LHCN-M2 (cell line): ENCODE measurements around the gene DHCR24. TPM values are rescaled to one million over a fixed set of nuclear protein-coding genes. Genes with fewer than 3 reads are reported as not detected.

Experiments
- DNase-seq: peaks from one replicate; pipeline ENCODE4 v3.0.0-alpha.2; 2012; ENCODE audit warnings: low read depth
- total RNA-seq: library from RNA; depleted of rRNA; stranded (reverse); fragments of >200 nt; gene quantifications from 2 replicates; pipeline ENCODE4 v1.2.3, GENCODE V29; 2014

DHCR24 gene
- total RNA-seq, 1 experiment from 2014 or later, result 45.1 TPM

DNA sequence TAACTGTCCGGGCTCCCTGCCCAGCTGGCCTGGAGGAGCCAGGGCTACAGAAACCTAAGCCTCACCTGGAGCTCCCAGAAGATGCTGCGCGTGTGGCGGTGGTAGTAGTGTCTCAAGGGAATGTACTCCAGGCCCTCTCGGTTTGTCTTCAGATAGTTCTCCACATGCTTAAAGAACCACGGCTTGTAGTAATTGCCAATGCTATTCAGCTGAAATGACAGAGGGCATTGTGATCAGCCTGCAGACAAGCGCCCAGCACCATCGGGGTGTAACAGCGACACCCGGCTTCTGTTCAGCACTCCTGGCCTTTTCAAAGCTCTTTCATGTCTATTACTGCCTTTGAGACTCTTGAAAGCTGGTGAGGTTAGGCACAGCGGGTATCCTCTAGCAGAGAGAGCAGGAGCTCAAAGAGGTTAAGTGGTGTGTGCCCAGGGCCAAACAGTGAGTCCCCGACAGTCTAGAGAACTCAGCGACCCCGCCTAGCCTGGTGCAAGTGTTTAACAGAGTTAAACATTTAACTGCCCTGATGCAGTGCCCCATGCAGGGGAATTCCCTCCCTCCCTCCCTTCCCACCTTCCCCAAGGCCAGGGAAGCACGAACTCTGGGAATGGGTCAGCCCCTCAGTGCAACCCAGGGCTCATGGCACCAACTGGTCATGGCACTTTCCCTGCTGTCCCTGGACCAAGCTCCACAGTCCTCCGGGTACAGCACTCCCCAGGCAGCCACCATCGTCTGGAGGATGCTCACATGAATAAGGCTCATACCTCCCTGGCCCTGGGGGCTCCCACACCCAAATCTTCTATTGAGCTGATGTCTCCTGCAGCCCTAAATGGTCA lies 21.5 kb downstream of the DHCR24 start:
- no peak for DNase-seq

- no peak for DNase-seq
These were observed 22.4 kb downstream of the DHCR24 start for GRCh38 chr1:54864460-54865208.

DNA sequence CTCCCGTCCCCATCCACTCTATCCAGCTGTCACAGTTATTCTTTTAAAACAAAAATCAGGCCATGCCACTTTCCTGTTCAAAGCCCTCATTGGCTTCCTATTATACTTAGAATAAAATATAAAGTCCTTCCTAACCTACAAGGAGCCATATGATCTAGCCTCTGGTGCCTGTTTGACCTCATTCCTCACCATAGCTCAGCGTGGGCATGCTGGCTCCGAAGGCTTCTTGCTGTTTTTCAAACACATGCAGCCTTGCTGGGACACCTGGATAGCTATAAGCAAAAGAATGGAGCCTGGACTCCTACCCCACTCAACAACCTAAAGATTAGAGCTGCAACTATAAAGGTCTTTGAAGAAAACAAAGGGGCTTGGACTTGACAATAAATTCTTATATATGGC lies 23.7 kb downstream of the DHCR24 start:
- no peak for DNase-seq

DNA sequence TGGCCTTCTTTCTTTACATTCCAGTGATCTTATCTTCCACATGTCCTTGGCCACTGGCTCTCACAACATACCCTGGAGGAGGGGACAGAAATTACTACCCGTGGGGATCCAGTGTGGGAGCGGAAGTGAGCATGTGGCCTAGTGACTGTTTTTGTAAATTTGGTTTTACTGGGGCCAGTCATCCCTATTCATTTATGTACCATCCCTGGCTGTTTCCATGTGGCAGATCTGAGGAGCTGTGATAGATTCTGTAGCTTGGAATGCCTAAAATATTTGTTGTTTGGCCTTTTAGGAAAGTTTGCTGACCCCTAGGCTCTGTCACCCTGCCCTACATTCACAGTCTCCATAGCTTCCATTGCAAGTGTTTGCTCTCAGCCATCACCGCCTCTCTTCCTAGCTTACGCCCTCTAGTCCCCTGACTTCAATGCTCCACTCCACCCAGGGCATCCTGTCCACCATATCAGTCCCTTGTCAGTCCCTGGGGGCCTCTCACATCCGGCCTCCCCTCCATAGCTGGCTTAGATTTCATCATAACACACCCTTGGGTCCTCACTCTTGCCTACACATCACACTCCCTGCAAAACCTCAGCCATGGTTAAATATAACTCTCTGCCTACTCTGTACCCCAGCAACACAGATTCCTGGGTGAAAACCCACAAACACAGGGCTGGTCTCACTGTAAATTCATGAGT lies 25.8 kb downstream of the DHCR24 start:
- DNase-seq, result peak; percentile 50

DNA sequence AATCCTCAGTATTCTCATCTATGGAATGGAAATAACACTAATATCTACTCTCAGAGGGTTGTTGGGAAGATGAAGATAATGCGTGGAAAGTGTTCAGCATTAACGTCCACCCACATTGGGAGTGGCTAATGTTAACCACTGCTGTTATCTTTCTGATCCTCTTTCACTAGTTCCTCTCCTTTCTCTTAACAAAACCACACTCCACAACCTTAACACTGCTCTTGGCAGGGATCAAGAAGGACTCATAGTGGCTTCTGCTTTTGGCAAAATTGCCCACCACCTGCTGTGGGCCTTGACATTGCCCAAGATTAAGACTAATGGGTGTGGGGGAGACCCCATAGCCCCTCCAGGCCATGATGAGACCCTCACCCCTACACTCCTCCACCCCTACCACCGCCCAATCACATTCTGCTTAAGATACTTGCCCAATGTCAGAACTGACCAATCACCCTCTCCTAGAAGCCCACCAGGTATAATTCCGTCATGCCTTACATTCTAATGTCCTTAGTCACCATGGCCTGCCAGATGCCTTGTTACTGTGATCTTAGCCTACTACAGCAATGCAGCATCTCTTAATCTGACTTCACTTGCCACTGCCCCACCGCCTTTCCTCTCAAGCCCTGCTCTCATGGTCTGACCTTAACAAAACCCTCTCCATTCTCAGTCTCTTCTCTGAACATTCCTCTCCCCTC lies 27.1 kb downstream of the DHCR24 start:
- DNase-seq, result no peak

GRCh38 chr1:54857746-54858561 lies 29.0 kb downstream of the DHCR24 start:
- DNase-seq, result peak; percentile 82

DNA sequence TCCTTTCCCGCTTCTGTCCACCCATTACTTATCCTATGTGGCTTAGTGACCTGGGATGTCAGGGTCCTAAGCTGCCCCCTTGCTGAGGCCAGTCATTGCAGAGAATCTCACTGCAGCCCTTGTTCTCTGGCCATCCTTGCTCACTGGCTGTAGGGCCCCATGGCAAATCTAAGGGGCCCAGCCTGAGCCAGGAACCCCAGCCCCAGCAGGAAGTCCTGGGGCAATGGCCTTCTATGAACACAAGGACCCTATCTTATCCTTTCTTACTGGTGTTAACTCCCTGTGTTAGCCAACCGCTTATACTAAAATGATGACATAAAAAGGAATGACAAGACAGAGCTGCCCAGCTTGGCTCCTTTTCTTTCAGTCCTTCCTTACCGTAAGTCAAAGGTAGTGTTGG lies 29.9 kb downstream of the DHCR24 start:
- DNase-seq, result no peak

DNA sequence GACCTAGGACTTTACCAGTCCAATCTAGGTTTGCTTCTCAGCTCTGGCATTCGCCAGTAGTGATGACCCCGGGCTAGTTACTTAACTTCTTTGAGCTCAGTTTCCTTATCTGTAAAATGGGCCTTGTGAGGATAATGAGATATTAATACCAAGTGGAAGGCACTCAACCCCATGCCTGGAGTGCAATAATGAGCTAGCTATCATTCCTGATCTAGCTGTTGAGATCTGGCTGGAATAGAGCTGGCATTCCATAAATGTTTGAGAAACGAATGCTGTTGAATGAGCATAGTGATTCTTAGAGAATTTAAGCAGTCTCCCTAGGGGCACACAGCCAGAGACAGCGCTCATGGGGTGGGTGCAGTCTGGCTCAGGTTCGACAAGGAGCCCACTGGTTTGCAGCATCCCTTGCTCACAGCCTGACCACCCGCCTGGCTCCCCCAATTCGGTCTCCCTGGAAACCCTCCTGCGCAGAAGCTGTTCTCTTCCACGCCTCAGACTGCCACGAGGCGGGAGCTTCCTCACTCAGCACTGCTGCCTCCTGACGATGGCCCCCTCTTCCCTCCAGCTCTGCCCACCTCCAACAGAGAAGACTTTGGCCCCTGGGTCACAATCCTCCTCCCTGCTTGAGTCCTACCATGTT lies 32.5 kb downstream of the DHCR24 start:
- DNase-seq, result no peak

GRCh38 chr1:54853793-54854370 lies 33.1 kb downstream of the DHCR24 start:
- no peak for DNase-seq

GRCh38 chr1:54853096-54853792 lies 33.8 kb downstream of the DHCR24 start:
- DNase-seq, result no peak

- DNase-seq, result no peak
These were observed 35.0 kb downstream of the DHCR24 start for GRCh38 chr1:54851936-54852524.

DNA sequence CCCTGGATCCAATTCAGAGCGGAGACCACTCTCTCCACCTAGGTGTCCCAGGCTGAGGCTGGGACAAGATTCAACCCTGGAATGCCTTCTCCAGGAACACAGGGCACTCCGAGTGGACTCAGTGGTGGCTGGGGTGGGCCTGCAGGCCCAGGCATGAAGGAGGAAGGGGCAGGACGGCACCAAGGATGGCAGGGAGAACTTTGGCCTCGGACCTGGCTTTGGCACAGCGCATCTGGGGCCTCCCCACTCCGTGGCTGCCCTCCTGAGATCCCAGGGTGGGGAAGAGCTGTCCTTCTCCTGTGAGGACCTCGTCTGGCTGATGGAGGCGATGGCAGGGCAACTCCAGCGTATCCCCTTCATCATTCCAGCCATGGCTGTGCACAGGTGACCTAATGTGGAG lies 35.6 kb downstream of the DHCR24 start:
- no peak for DNase-seq

DNA sequence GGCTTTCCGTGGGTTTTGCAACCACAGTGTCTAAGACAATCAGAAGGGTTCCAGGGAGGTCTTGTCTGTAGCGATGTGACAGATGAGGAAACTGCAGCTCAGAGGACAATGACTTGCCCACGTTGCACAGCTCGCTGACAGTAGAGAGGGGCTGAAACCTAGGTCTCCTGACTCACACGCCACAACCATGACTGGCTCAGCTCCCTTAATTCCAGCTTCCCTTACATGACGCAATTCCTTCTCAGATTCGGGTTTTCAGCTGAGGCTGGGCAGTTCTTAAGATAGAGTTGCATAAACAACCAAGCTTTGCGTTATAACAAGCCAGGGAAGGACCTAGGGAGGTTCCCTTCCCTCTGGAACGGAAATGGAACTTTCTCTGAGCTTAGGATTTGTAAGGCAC lies 36.3 kb downstream of the DHCR24 start:
- DNase-seq, result peak; percentile 92

DNA sequence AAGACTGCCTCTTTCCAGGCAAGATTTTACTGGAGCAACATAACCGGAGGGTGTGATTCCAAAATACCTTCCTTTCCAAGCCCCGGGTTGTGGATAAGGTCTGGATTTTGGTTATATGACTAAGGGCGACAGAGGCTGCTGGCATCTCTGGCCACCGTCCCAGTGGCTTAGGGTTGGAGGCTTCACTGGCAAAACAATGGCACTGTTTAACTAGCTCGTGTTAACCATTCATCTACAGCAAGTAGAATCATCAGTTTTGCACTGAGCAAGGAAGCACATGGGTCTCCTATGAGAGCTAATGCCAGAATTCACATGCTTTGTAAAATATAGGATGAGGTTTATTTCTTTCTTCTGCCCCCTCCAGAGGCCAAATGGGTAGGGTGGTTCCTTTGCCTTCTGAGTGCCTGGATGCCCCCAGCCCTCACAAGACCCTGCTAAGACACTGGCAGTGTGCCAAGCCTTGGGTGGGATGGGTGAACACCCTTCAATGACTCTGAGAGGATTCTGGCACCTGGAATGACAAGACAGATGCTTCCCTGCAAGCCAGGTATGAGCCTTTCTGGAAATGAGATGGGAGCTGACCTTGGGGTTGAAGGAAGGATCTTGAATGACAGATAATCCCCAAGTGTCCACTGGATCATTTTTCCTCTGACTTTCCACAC lies 36.8 kb downstream of the DHCR24 start:
- DNase-seq, result peak; percentile 53

DNA sequence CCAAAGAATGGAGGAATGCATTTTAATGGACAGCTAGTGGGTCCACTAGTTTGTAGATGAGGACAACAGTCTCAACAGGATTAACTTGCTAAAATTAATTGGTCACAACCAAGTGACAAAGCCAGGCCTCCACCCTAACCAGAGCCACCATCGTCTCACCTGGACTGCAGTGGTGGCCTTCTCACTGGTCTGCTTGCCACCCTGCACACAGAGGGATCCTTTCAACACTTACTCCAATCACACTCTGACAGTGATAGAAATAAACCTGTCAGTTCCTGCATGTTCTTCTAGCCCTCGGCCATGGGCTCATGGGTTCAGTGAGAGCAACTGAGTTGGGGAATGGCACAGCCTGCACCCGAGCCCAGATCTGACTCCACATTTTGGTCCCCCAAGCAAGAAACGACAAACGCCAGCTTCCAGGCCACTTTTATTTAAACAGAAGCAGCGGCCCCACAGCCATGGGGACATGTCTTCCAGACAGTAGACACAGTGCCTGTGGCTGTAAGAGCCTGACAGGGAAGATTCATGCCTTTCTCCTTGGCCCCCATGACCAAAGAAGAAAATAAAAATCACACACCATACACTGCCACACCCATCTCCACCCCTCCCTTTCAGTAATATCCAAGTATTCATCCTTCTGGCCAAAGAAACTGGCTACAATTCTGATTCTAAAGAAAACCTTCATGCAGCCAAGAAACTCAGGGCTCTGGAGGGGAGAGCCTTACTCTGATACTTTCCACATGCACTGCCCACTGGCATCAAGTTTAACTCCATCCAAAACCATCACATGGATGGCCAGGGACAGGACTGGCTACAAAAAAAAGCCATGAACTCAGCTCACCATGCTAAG lies 37.6 kb downstream of the DHCR24 start:
- DNase-seq, result no peak

DNA sequence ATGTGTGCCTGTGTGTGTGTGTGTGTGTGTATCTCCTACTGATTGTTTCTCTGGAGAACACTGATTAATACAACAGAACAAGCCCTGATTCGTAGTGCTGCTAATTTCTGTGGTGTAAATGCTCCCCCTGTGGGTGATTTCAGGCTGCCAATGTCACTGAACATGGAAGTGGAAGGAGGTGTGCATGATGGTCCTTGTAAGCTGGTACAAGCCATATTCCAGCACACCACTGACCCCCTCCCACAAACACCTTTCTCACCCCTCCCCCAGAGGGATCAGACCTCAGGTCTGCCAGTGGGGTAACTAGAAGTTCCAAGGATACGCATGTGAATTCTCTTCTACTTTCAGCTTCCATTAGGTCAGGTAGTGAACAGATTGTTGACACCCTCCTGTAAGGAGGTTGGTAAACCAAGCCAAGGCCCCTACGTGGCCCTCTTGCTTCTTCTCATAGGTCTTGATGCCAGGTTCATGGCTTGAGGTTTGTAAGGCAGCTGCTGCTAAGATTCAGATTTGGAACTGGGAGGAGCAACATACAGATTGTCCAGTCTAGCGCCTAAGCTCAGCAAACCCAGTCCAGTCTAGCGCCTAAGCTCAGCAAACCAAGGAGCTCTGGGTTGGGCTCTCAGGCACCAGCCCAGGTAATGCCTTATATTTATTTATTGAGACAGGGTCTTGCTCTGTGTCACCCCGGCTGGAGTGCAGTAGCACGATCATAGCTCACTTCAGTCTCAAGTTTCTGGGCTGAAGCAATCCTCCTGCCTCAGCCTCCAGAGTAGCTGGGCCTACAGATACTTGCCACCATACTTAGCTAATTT lies 38.7 kb downstream of the DHCR24 start:
- no peak for DNase-seq
